T-helper 2 cell treated with Interferon-gamma antibody and Interleukin-4, amounts not matched to agents 5 μg/mL and 100 μg/mL, for 36 hours (primary cell): ENCODE results near the gene MRPS5.

Experiments
- DNase-seq: peaks from one replicate; pipeline ENCODE4 v3.0.0; 2021; ENCODE audit warnings: low spot score
- H3K27ac Mint-ChIP-seq: one replicate; pipeline ENCODE4 v1.8.0; 2021; ENCODE audit warnings: mild to moderate bottlenecking, mixed read lengths
- H3K27me3 Mint-ChIP-seq: one replicate; pipeline ENCODE4 v1.8.0; 2021; ENCODE audit warnings: low read depth, mixed read lengths
- H3K36me3 Mint-ChIP-seq: one replicate; pipeline ENCODE4 v1.8.0; 2021; ENCODE audit warnings: low read depth, mixed read lengths
- H3K4me1 Mint-ChIP-seq: one replicate; pipeline ENCODE4 v1.8.0; 2021; ENCODE audit warnings: low read depth, mixed read lengths
- H3K4me3 Mint-ChIP-seq: one replicate; pipeline ENCODE4 v1.8.0; 2022; ENCODE audit warnings: mild to moderate bottlenecking, moderate library complexity, mixed read lengths
- H3K9me3 Mint-ChIP-seq: one replicate; pipeline ENCODE4 v1.8.0; 2021; ENCODE audit warnings: mixed read lengths

The MRPS5 gene

GRCh38 chr2:95060446-95061118 lies 61.0 kb downstream of the MRPS5 start:
- Mint-ChIP-seq H3K4me3 (no peak overlapping the region), H3K27ac (no peak overlapping the region), H3K36me3 (peaks cover 3% of the 10 kb centered on the region), H3K4me1 (peaks cover 41% of the 10 kb centered on the region), H3K27me3 (no peaks in the 10 kb centered on the region), H3K9me3 (no peaks in the 10 kb centered on the region)
- no peak for DNase-seq

DNA sequence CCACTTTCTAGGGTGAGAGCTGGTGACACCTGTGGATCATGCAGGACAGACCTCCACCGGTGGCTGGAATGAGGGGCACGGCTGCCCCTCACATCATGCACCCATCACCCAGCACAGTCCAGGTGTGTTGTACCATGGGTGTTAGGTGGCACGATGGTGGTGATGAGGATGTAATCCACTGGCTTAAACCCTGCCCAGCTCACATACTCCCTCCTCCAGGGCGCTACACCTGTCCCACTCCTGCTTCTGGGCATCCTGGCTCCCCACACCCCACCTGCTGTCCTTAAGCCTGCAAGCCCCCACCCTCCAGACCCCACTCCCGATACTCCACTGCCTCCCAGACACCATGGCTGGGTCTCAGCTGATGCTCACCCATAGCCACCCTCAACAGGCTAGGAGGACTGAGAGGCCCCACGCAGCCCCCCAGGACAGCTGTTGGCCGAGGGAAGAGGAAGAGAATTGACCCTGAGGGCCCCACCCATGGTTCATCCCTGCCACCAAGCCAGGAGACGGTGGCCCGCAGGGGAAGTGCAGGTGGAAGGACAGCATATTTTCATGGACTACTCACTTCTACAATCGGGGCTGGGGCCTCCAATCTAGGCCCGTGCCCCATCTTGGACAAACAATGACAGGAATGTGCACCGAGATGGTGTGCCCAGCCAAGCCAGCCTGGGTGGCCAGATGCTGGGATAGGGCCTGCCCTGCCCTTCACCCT lies 61.8 kb downstream of the MRPS5 start:
- Mint-ChIP-seq H3K36me3 (peaks cover 3% of the 10 kb centered on the region), H3K4me3 (no peak overlapping the region), H3K4me1 (peaks cover 48% of the 10 kb centered on the region), H3K27ac (no peak overlapping the region), H3K9me3 (no peaks in the 10 kb centered on the region), H3K27me3 (no peaks in the 10 kb centered on the region)
- DNase-seq = no peak

- Mint-ChIP-seq H3K27ac (no peak overlapping the region), H3K27me3 (no peaks in the 10 kb centered on the region), H3K36me3 (peaks cover 7% of the 10 kb centered on the region), H3K4me3 (no peak overlapping the region), H3K9me3 (no peaks in the 10 kb centered on the region), H3K4me1 (peaks cover 51% of the 10 kb centered on the region)
- no peak for DNase-seq
Measured at GRCh38 chr2:95058989-95059641, 62.5 kb downstream of the MRPS5 start.

DNA sequence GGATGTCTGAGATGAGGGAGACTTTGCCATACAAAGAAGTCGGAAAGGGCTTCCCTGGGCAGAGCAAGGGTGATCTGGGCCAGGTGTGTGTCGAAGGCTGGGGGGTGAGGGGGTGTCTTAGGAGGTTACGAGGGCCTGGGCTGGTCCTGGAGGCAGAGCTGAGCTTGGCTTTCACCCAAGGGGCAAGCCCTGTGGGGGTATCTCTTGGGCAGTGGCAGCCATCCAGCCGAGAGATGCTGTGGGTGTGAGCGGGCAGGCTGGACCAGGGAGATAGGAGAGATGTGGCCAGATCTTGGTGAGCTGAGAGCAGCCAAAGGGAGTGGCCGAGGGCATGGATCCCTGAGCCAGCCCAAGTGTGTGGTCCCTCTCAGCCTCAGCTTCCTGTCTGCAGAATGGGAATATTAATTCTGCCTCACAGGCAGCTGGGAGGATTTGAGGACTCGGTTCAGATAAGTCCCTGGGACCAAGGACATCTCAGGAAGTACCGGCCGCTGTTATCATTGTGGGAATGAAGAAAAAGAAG lies 63.1 kb downstream of the MRPS5 start:
- no peaks in the 10 kb centered on the region for H3K9me3 Mint-ChIP-seq
- H3K27me3 Mint-ChIP-seq = no peaks in the 10 kb centered on the region
- peaks cover 11% of the 10 kb centered on the region for H3K36me3 Mint-ChIP-seq
- H3K27ac Mint-ChIP-seq = no peak overlapping the region
- H3K4me3 Mint-ChIP-seq = no peak overlapping the region
- no peak for DNase-seq
- peaks cover 46% of the 10 kb centered on the region for H3K4me1 Mint-ChIP-seq

DNA sequence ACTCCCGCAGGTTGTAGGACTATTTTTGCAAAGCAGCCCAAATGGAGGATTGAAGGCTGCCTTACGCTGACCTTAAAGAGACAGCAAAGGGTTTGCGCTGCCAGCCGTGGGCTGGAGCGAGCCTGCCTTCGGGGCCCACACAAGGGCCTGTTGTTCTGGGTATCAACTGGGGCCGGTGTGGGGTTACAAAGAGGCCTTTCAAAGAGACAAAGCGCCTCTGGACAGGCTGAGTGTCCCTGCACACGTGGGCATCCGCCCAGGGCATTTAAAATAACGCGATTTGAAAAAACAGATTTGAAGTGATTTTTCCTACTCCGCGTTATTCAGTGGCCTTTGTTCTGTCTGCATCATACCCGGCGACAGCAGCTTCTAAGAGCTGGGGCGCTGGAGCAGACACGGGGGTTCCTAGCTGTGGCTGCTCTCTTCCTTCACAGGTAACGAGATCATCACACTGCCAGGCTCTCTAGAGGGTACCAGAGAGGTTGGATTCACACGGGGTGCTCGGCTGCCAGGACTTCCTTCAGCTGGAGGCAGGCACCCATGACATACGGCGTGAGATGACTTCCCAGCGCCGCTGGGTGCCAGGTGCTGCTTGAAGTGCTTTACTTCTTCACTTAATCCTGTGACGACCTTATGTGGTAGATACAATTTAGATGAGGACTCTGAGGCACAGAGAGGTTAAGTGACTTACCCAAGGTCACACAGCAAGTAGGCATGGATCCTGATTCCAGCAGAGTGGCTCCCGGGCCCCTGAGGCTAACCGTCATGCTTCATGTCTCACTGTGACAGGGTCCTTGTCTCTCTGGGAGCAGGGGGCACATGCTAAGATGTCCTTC lies 63.9 kb downstream of the MRPS5 start:
- Mint-ChIP-seq H3K36me3 (peaks cover 16% of the 10 kb centered on the region), H3K27me3 (no peaks in the 10 kb centered on the region), H3K27ac (no peak overlapping the region), H3K9me3 (no peaks in the 10 kb centered on the region), H3K4me1 (peaks cover 39% of the 10 kb centered on the region), H3K4me3 (no peak overlapping the region)
- DNase-seq = no peak

DNA sequence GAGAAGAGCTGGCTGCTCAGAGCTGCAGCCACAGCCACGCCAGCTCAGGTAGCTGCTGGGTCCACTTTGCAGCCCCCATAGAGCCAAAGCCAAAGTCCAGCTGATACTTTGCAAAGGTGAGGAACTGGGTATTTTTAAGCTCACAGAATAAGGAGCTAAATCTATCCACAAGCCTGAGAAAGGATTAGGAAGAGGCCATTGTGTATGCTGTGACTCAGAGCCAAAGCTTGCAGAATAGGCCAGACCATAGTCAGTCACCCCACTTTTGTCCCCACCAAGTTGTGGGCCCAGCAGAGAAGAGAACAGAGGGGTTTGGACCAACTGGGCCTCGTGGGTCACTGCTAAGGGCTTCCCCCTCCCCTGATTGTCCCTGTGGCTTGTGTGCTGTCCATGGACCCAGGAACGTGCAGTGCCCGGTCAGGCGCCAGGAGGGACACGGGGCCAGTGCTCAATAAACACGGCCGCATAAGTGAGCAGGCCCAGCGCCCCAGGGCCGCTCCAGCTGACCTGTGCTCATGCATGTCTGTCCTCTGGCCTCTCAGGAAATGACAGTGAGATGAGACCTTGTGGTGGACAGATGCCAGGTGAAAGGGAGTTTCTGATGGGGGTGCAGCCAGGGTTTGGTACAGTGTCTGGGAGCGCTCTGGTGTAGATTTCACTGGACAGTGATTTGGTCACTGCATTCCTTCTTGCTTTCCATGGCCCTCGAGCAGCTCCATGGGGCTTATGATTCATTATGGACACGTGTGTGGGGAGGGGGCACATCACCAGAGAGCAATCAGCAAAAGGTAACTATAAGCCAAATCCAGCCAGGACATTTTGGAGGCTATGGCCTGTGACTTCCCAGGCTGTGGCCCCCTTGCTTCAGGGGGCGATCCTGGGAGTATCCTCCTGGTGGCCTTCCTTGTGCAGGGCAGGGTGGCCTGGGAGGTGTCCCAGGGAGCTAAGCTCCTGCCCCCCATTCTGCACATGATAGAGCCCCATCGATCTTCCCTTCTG lies 64.8 kb downstream of the MRPS5 start:
- H3K36me3 Mint-ChIP-seq = peaks cover 24% of the 10 kb centered on the region
- no peaks in the 10 kb centered on the region for H3K27me3 Mint-ChIP-seq
- no peaks in the 10 kb centered on the region for H3K9me3 Mint-ChIP-seq
- peaks cover 33% of the 10 kb centered on the region for H3K4me1 Mint-ChIP-seq
- no peak overlapping the region for H3K27ac Mint-ChIP-seq
- H3K4me3 Mint-ChIP-seq = no peak overlapping the region
- DNase-seq = no peak

DNA sequence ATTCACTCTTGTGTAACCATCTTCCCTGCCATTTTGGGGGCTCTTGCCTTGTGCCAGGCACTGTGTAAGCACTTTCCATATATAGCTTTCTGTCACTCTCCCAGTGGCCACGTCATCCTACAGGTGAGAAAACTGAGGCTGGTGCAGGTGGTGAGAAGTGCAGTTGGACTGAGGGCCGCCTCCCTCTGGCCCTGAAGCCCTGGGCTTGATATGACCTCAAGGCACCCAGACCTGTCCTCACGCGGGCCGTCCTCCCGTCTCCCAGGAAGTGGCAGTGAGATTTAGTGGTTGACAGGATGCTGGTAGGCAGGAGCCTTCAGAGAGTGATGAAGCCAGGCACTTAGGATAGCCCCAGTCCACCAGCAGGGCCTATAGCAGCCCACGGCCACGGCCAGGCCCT lies 65.6 kb downstream of the MRPS5 start:
- Mint-ChIP-seq H3K27me3 (no peaks in the 10 kb centered on the region), H3K27ac (peak overlapping the region; percentile 49), H3K4me3 (no peak overlapping the region), H3K36me3 (peaks cover 31% of the 10 kb centered on the region), H3K9me3 (no peaks in the 10 kb centered on the region), H3K4me1 (peaks cover 34% of the 10 kb centered on the region)
- no peak for DNase-seq

GRCh38 chr2:95055262-95055661 lies 66.3 kb downstream of the MRPS5 start:
- Mint-ChIP-seq H3K27me3 (no peaks in the 10 kb centered on the region), H3K27ac (peak overlapping the region; percentile 66), H3K9me3 (no peaks in the 10 kb centered on the region), H3K36me3 (peaks cover 37% of the 10 kb centered on the region), H3K4me1 (peaks cover 37% of the 10 kb centered on the region), H3K4me3 (no peak overlapping the region)
- DNase-seq = no peak

DNA sequence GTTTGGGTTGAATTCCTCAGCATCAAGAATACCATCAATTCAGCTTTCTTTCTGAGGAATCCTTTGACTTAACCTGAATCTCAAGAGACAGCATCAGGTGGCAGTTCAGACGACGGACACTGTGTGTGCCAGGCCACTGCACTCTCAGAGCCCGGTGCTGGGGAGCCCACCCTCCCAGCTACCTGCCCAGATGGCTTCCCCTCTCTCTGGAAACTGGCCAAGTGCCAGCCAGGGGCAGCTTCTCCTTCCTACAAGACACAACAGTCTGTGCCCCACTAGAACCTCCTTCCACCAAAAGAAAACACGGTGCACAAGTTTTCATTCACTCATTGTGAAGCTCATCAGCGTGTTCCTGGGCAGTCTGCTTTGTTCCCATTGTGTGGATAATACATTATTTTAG lies 67.6 kb downstream of the MRPS5 start:
- H3K4me1 Mint-ChIP-seq = peaks cover 44% of the 10 kb centered on the region
- H3K36me3 Mint-ChIP-seq = peaks cover 45% of the 10 kb centered on the region
- no peak overlapping the region for H3K27ac Mint-ChIP-seq
- H3K4me3 Mint-ChIP-seq = no peak overlapping the region
- no peaks in the 10 kb centered on the region for H3K9me3 Mint-ChIP-seq
- no peak for DNase-seq
- no peaks in the 10 kb centered on the region for H3K27me3 Mint-ChIP-seq

- peaks cover 48% of the 10 kb centered on the region for H3K4me1 Mint-ChIP-seq
- DNase-seq = no peak
- H3K4me3 Mint-ChIP-seq = no peak overlapping the region
- H3K27ac Mint-ChIP-seq = peak overlapping the region; percentile 36
- no peaks in the 10 kb centered on the region for H3K9me3 Mint-ChIP-seq
- no peaks in the 10 kb centered on the region for H3K27me3 Mint-ChIP-seq
- H3K36me3 Mint-ChIP-seq = peaks cover 47% of the 10 kb centered on the region
Measured at GRCh38 chr2:95053543-95053942, 68.1 kb downstream of the MRPS5 start.

DNA sequence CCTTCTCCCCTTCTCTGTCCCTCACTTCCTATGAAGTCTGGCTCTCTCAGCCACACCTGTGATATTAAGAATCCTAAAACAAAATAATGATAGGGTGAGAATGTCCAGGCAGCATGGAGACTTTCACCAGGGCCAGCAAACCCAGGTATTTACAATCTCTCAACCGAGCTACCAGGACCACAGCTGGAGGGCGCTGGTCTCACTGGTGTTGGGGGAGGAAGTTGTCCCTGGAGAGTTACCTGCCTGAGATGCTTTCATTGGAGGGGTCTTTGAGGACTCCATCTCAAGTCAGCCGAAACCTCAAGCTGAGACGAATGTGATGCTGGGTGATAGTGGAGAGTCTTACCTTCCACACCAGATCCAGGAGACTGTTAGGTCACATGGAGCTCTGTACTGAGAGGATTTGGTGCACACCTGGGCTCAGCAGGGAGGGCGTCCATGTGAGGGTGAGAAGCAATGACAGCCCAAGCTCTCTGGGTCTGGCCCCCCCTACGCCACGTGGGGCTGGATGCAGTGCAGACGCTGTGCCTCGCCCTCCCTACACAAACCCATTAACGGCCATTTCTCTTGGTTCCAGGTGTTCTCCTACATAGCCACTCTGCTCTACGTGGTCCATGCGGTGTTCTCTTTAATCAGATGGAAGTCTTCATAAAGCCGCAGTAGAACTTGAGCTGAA lies 68.7 kb downstream of the MRPS5 start:
- H3K9me3 Mint-ChIP-seq = no peaks in the 10 kb centered on the region
- DNase-seq = no peak
- peaks cover 49% of the 10 kb centered on the region for H3K36me3 Mint-ChIP-seq
- no peak overlapping the region for H3K4me3 Mint-ChIP-seq
- H3K27ac Mint-ChIP-seq = no peak overlapping the region
- H3K27me3 Mint-ChIP-seq = no peaks in the 10 kb centered on the region
- peaks cover 48% of the 10 kb centered on the region for H3K4me1 Mint-ChIP-seq

DNA sequence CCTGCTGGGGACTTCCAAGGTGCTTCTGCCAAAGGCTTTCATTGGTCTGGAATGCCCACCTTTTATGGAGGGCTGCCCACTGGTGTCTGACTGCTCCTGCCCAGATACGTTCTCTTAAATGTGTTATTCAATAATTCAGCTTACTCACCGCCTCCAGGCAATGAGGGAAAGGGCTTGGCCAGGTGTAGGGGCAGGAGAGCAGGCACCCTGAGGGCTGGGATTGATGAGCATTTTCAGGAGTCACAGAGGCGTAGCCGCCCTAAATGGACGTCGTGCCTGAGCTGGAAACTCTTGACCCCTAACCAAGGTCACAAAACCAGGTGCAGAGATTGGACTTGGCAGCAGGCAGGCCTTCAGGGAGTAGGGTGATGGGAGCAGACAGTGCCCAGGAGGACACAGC lies 69.3 kb downstream of the MRPS5 start:
- H3K27ac Mint-ChIP-seq = no peak overlapping the region

More for the DNA sequence above, 69.3 kb downstream of the MRPS5 start:
- H3K4me3 Mint-ChIP-seq = no peak overlapping the region
- no peak for DNase-seq
- H3K9me3 Mint-ChIP-seq = no peaks in the 10 kb centered on the region
- H3K27me3 Mint-ChIP-seq = no peaks in the 10 kb centered on the region
- H3K36me3 Mint-ChIP-seq = peaks cover 50% of the 10 kb centered on the region
- peaks cover 48% of the 10 kb centered on the region for H3K4me1 Mint-ChIP-seq
